ENCODE results near the gene SKA2.
"Not testable (repeated sequence)": the region's sequence is repeated elsewhere in the genome, so short reads cannot be mapped to it uniquely, and the experiment has no call there.

Gene SKA2

GRCh38 chr17:59185997-59186396 is 31.0 kb upstream of the SKA2 start:
- no peak for DNase-seq (ENCODE audit: low spot score)
- in situ Hi-C loops (cut with MboI; ENCODE audit: low sequenced_read_pairs, unreplicated experiment) = no loop called here
- TF ChIP-seq CTCF (IDR thresholded peaks at IDR 0.05; ENCODE audit: borderline replicate concordance, control extremely low read depth, extremely low read depth, insufficient read depth, missing control alignments) = no peak

- TF ChIP-seq CTCF (IDR thresholded peaks at IDR 0.05; ENCODE audit: borderline replicate concordance, control extremely low read depth, extremely low read depth, insufficient read depth, missing control alignments) = no peak
- in situ Hi-C loops (cut with MboI; ENCODE audit: low sequenced_read_pairs, unreplicated experiment) = no loop called here
- DNase-seq (ENCODE audit: low spot score) = no peak
Measured at GRCh38 chr17:59181481-59181880, 26.5 kb upstream of the SKA2 start.

- in situ Hi-C loops (cut with MboI; ENCODE audit: low sequenced_read_pairs, unreplicated experiment) = no loop called here
- TF ChIP-seq CTCF (IDR thresholded peaks at IDR 0.05; ENCODE audit: borderline replicate concordance, control extremely low read depth, extremely low read depth, insufficient read depth, missing control alignments) = no peak
Measured at GRCh38 chr17:59180626-59181025, 25.6 kb upstream of the SKA2 start.

GRCh38 chr17:59179601-59180000 is 24.6 kb upstream of the SKA2 start:
- in situ Hi-C loops (cut with MboI; ENCODE audit: low sequenced_read_pairs, unreplicated experiment); DNase-seq (ENCODE audit: low spot score): not testable (repeated sequence)

More at GRCh38 chr17:59180626-59181025, 25.6 kb upstream of the SKA2 start:
- no peak for DNase-seq (ENCODE audit: low spot score)

GRCh38 chr17:59178266-59178985 is 23.4 kb upstream of the SKA2 start:
- in situ Hi-C loops (cut with MboI; ENCODE audit: low sequenced_read_pairs, unreplicated experiment) = no loop called here
- no peak for TF ChIP-seq CTCF (IDR thresholded peaks at IDR 0.05; ENCODE audit: borderline replicate concordance, control extremely low read depth, extremely low read depth, insufficient read depth, missing control alignments)
- no peak for DNase-seq (ENCODE audit: low spot score)

GRCh38 chr17:59175076-59175475 is 20.1 kb upstream of the SKA2 start:
- TF ChIP-seq CTCF (IDR thresholded peaks at IDR 0.05; ENCODE audit: borderline replicate concordance, control extremely low read depth, extremely low read depth, insufficient read depth, missing control alignments) = no peak
- in situ Hi-C loops (cut with MboI; ENCODE audit: low sequenced_read_pairs, unreplicated experiment) = no loop called here
- no peak for DNase-seq (ENCODE audit: low spot score)

- no peak for DNase-seq (ENCODE audit: low spot score)
- no peak for TF ChIP-seq CTCF (IDR thresholded peaks at IDR 0.05; ENCODE audit: borderline replicate concordance, control extremely low read depth, extremely low read depth, insufficient read depth, missing control alignments)
- in situ Hi-C loops (cut with MboI; ENCODE audit: low sequenced_read_pairs, unreplicated experiment) = no loop called here
Measured at GRCh38 chr17:59174671-59175070, 19.7 kb upstream of the SKA2 start.
